Measurements from ENCODE around the gene HSPA12B.

HSPA12B gene

GRCh38 chr20:3763671-3764601 is 31.5 kb downstream of the HSPA12B start:
- Histone ChIP-seq H3K9me3 (no peaks in the 10 kb centered on the region), H3K36me3 (peaks cover 22% of the 10 kb centered on the region), H3K4me1 (peaks cover 72% of the 10 kb centered on the region), H3K27me3 (no peaks in the 10 kb centered on the region), H3K9ac (peak overlapping the region; percentile 96), H4K20me1 (peaks cover 79% of the 10 kb centered on the region), H3K4me2 (peak overlapping the region; percentile 99), H3K27ac (peak overlapping the region; percentile 57), H3K4me3 (0 out of 2 replicates have a peak overlapping the region, but pooled peaks have one; percentile 1)
- no peak for TF ChIP-seq Cebpa-rat (IDR thresholded peaks at IDR 0.05)

- TF ChIP-seq Cebpa-rat (IDR thresholded peaks at IDR 0.05) = no peak
- Histone ChIP-seq H3K27me3 (no peaks in the 10 kb centered on the region), H3K36me3 (peaks cover 15% of the 10 kb centered on the region), H3K4me1 (peaks cover 79% of the 10 kb centered on the region), H3K4me2 (peak overlapping the region; percentile 99), H3K27ac (peak overlapping the region; percentile 57), H3K9ac (peak overlapping the region; percentile 96), H4K20me1 (peaks cover 72% of the 10 kb centered on the region), H3K9me3 (no peaks in the 10 kb centered on the region), H3K4me3 (no peak overlapping the region)
Measured at GRCh38 chr20:3764659-3765058, 32.2 kb downstream of the HSPA12B start.

DNA sequence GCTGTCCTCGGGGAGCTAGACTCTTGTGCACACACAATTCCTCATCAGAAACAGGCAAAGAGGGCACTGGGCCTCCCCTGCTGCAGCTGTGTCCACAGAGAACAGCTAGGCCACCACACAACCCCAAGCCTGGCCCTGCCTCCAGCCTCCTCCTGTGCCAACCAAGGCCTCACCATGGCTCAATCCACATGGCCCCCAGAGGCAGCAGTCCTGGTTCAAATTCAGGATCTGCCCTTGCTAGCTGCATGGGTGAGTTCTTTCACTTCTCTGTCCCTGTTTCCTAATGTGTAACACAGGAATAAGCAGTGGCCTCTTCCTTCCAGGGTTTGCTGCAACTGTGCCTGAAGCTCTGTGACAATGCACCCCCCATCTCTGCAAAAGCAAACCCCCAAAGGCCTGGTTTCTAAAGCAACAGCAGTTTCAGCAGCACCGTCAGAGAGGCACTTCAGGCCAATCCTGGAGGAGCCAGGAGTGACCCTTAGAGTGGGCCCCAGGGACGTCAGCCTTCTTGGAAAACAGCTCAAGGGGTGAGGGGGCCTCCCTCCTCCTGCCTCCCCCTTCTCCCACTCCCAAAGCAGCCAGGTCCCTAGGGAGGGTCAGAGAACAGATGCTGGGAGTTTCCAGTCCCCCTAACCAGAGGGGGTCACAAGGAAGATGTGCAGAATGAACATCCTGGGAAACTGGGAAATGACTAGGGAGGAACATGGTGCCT is 32.8 kb downstream of the HSPA12B start:
- TF ChIP-seq Cebpa-rat (IDR thresholded peaks at IDR 0.05) = no peak
- no peaks in the 10 kb centered on the region for H3K27me3 ChIP-seq
- H3K4me1 ChIP-seq = peaks cover 79% of the 10 kb centered on the region
- H3K4me3 ChIP-seq = peak overlapping the region; percentile 78
- no peaks in the 10 kb centered on the region for H3K9me3 ChIP-seq
- peaks cover 9% of the 10 kb centered on the region for H3K36me3 ChIP-seq
- peaks cover 65% of the 10 kb centered on the region for H4K20me1 ChIP-seq
- H3K27ac ChIP-seq = peak overlapping the region; percentile 57
- peak overlapping the region; percentile 96 for H3K9ac ChIP-seq
- H3K4me2 ChIP-seq = peak overlapping the region; percentile 99

DNA sequence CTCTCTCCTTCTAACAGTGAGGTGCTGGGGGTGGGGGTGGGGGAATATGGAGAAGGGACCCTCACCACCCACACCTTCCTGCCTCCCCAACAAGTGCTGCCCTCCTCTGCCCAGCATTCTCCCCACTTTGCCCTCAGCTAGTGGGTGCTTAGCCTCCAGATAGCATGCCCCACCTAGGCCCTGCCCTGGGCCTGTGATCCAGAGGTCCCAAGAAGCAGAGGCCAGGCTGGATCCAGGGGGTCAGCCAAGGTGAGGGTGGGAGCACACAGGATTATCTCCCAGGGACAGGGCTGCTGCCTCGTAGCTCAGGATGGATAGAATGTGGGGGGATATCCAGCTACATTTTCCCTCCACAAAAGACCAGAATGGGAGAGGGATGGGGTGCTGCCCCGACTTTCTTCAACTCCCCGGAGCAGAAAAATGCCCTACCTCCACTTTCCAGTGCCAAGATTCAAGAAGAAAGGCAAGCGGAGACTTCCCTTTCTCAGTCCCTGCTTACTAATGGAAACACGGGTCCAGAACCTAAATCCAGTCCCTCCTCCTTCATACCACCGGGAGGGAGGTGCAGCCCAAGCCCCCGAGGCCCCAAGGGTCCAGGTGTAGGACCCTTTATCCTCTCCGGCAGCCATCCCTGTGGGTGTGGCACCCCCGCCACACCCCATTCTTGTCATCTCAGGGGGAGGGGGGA is 34.1 kb downstream of the HSPA12B start:
- Histone ChIP-seq H3K4me1 (peaks cover 74% of the 10 kb centered on the region), H4K20me1 (peaks cover 53% of the 10 kb centered on the region), H3K27me3 (no peaks in the 10 kb centered on the region), H3K27ac (peak overlapping the region; percentile 96), H3K9ac (peak overlapping the region; percentile 96), H3K4me2 (peak overlapping the region; percentile 99), H3K4me3 (peak overlapping the region; percentile 78), H3K36me3 (peaks cover 8% of the 10 kb centered on the region), H3K9me3 (no peaks in the 10 kb centered on the region)
- no peak for TF ChIP-seq Cebpa-rat (IDR thresholded peaks at IDR 0.05)

GRCh38 chr20:3767110-3767426 is 34.6 kb downstream of the HSPA12B start:
- Histone ChIP-seq H3K4me1 (peaks cover 69% of the 10 kb centered on the region), H3K27me3 (no peaks in the 10 kb centered on the region), H4K20me1 (peaks cover 48% of the 10 kb centered on the region), H3K9me3 (no peaks in the 10 kb centered on the region), H3K9ac (peak overlapping the region; percentile 96), H3K27ac (peak overlapping the region; percentile 96), H3K4me2 (peak overlapping the region; percentile 99), H3K4me3 (peak overlapping the region; percentile 78), H3K36me3 (peaks cover 3% of the 10 kb centered on the region; the same call in 1 of the 2 replicates)
- TF ChIP-seq Cebpa-rat (IDR thresholded peaks at IDR 0.05) = no peak

GRCh38 chr20:3767427-3768341 is 35.2 kb downstream of the HSPA12B start, which contains the start of gene ADISSP:
ADISSP (minus strand) TSS chr20:3767753; CDS start chr20:3760100, 7,653 bp downstream.
- peak within 1 kb of the TSS; percentile 99 for H3K4me2 ChIP-seq
- peak within 1 kb of the TSS; percentile 96 for H3K27ac ChIP-seq
- H3K27me3 ChIP-seq = no peaks in the 10 kb centered on the region
- H4K20me1 ChIP-seq = peaks cover 42% of the 10 kb centered on the region
- no peaks in the 10 kb centered on the region for H3K9me3 ChIP-seq
- H3K4me3 ChIP-seq = peak within 1 kb of the TSS; percentile 78
- no peaks in the 10 kb centered on the region for H3K36me3 ChIP-seq
- H3K4me1 ChIP-seq = peaks cover 64% of the 10 kb centered on the region
- peak within 1 kb of the TSS; percentile 96 for H3K9ac ChIP-seq
- TF ChIP-seq Cebpa-rat (IDR thresholded peaks at IDR 0.05) = no peak

GRCh38 chr20:3768342-3769130 is 36.1 kb downstream of the HSPA12B start:
- Histone ChIP-seq H3K4me1 (peaks cover 61% of the 10 kb centered on the region), H4K20me1 (peaks cover 36% of the 10 kb centered on the region), H3K4me3 (peak overlapping the region; percentile 78), H3K9ac (peak overlapping the region; percentile 96), H3K4me2 (peak overlapping the region; percentile 99), H3K9me3 (no peaks in the 10 kb centered on the region), H3K36me3 (no peaks in the 10 kb centered on the region), H3K27ac (peak overlapping the region; percentile 96), H3K27me3 (no peaks in the 10 kb centered on the region)
- TF ChIP-seq Cebpa-rat (IDR thresholded peaks at IDR 0.05) = no peak

GRCh38 chr20:3771552-3772058 is 39.1 kb downstream of the HSPA12B start:
- Histone ChIP-seq H3K36me3 (no peaks in the 10 kb centered on the region), H3K9ac (no peak overlapping the region), H3K27me3 (peaks cover 13% of the 10 kb centered on the region), H3K9me3 (peaks cover 11% of the 10 kb centered on the region; the same call in 1 of the 2 replicates), H3K27ac (no peak overlapping the region), H3K4me3 (no peak overlapping the region), H3K4me2 (no peak overlapping the region), H3K4me1 (peaks cover 31% of the 10 kb centered on the region), H4K20me1 (peaks cover 6% of the 10 kb centered on the region)
- no peak for TF ChIP-seq Cebpa-rat (IDR thresholded peaks at IDR 0.05)
